Endothelial cell of umbilical vein (primary cell): ENCODE results near the gene MED12L. TPM values are rescaled to one million over a fixed set of nuclear protein-coding genes. Genes with fewer than 3 reads are reported as not detected.

Experiments
- BruUV-seq: library from RNA; stranded (reverse); fragments of 400-500 nt; replicated peaks from 2 replicates; lab custom pipeline; 2021; lab: Mats Ljungman, UMichigan
- CTCF ChIA-PET: fragments of 300-600, 350-600 bp; sonication (Branson Sonifier 250); formaldehyde crosslinking; loops from one replicate; lab custom pipeline; 2021; ENCODE audit warnings: antibody characterized with exemption, inconsistent platforms; lab: Charles Lee
- POLR2A ChIA-PET: fragments of 300-600, 350-600 bp; sonication (Branson Sonifier 250); formaldehyde crosslinking; loops from one replicate; lab custom pipeline; 2021; ENCODE audit warnings: antibody characterized with exemption, inconsistent platforms; lab: Charles Lee
- DNase-seq: peaks from one replicate; pipeline ENCODE4 v3.0.0-alpha.2; 2011; ENCODE audit warnings: low read depth, low spot score
- FAIRE-seq: peaks from 2 replicates; lab custom pipeline; 2011; peaks lifted over from hg19 to GRCh38; lab: Jason Lieb, UNC
- H2AFZ ChIP-seq: 2 replicates; pipeline ENCODE4 v1.6.0; 2012; ENCODE audit warnings: low read depth, low read length, control low read depth, inconsistent platforms
- H3K27ac ChIP-seq: 2 replicates; pipeline ENCODE4 v1.5.1; 2011; ENCODE audit warnings: low read depth, mild to moderate bottlenecking, control low read depth, low read length, moderate library complexity; ENCODE audit not compliant: insufficient read depth
- H3K27me3 ChIP-seq, 2 experiments: 2 replicates each; pipeline versions ENCODE4 v1.6.0 to v1.6.1; 2011; ENCODE audit warnings: low read length in 2 of 2, mixed read lengths in 1 of 2; ENCODE audit not compliant: control insufficient read depth in 2 of 2, insufficient read depth in 2 of 2
- H3K36me3 ChIP-seq, 2 experiments: 2 replicates in 1 of 2; 3 replicates in 1 of 2; pipeline ENCODE4 v1.5.1; 2011; ENCODE audit warnings: low read length in 2 of 2, mild to moderate bottlenecking in 1 of 2, moderate library complexity in 1 of 2; ENCODE audit not compliant: control insufficient read depth in 2 of 2, insufficient read depth in 2 of 2; ENCODE audit errors: extremely low read depth in 1 of 2
- H3K4me1 ChIP-seq: 3 replicates; pipeline ENCODE4 v1.5.1; 2011; ENCODE audit warnings: mild to moderate bottlenecking, low read length; ENCODE audit not compliant: control insufficient read depth, insufficient read depth; ENCODE audit errors: extremely low read depth
- H3K4me2 ChIP-seq: 2 replicates; pipeline ENCODE4 v1.6.1; 2011; ENCODE audit warnings: low read length, control low read depth, mixed read lengths; ENCODE audit not compliant: insufficient read depth
- H3K4me3 ChIP-seq, 3 experiments: fragments of 200-600 bp in 1 of 3; sonication (generic), shearing (Covaris generic) in 1 of 3; replicated peaks in 1 of 3; 2 replicates each; pipeline ENCODE4 v1.5.1; 2011 to 2016; ENCODE audit warnings: control low read depth in 3 of 3, low read length in 3 of 3, mild to moderate bottlenecking in 2 of 3, inconsistent platforms in 1 of 3, low read depth in 1 of 3, moderate library complexity in 1 of 3; ENCODE audit not compliant: insufficient read depth in 1 of 3
- H3K79me2 ChIP-seq: 2 replicates; pipeline ENCODE4 v1.6.0; 2012; ENCODE audit warnings: low read length, inconsistent platforms; ENCODE audit not compliant: control insufficient read depth, insufficient read depth
- H3K9ac ChIP-seq: replicated peaks from 2 replicates; pipeline ENCODE3; 2011; ENCODE audit warnings: low read length, control low read depth; ENCODE audit not compliant: insufficient read depth; ENCODE audit errors: extremely low read depth
- H3K9me1 ChIP-seq: replicated peaks from 3 replicates; pipeline ENCODE4 v1.6.0; 2011; ENCODE audit warnings: mild to moderate bottlenecking, low read length; ENCODE audit not compliant: control insufficient read depth, insufficient read depth; ENCODE audit errors: extremely low read depth
- H3K9me3 ChIP-seq: replicated peaks from 2 replicates; pipeline ENCODE4 v1.5.1; 2012; ENCODE audit warnings: low read length, inconsistent platforms; ENCODE audit not compliant: control insufficient read depth, insufficient read depth
- H4K20me1 ChIP-seq: replicated peaks from 2 replicates; pipeline ENCODE3; 2011; ENCODE audit warnings: mild to moderate bottlenecking, low read length; ENCODE audit not compliant: control insufficient read depth, insufficient read depth; ENCODE audit errors: extremely low read depth
- CTCF ChIP-seq, 2 donors: IDR thresholded peaks; 1 replicate in 1 of 2; 2 replicates in 1 of 2; pipeline ENCODE4 v1.5.1; 2011; ENCODE audit warnings: low read length in 2 of 2, mild to moderate bottlenecking in 2 of 2, moderate library complexity in 2 of 2, control low read depth in 1 of 2, inconsistent platforms in 1 of 2, low read depth in 1 of 2; ENCODE audit not compliant: insufficient read depth in 1 of 2; ENCODE audit errors: extremely low read depth in 1 of 2
- EZH2 ChIP-seq: IDR thresholded peaks from 2 replicates; pipeline ENCODE4 v1.6.1; 2012; ENCODE audit warnings: borderline replicate concordance, low read depth, mild to moderate bottlenecking, moderate library complexity, low read length, inconsistent platforms; ENCODE audit not compliant: severe bottlenecking
- FOS ChIP-seq: IDR thresholded peaks from 2 replicates; pipeline ENCODE4 v1.6.1; 2011; ENCODE audit warnings: mild to moderate bottlenecking, low read length, moderate library complexity, borderline replicate concordance; ENCODE audit not compliant: insufficient read depth
- GATA2 ChIP-seq: IDR thresholded peaks from 2 replicates; pipeline ENCODE4 v1.7.0; 2011; ENCODE audit warnings: low read depth, mild to moderate bottlenecking, moderate library complexity, mixed read lengths, low read length; ENCODE audit not compliant: insufficient read length, insufficient read depth
- JUN ChIP-seq: IDR thresholded peaks from 2 replicates; pipeline ENCODE4 v1.6.1; 2011; ENCODE audit warnings: borderline replicate concordance, low read depth; ENCODE audit not compliant: insufficient read length, insufficient read depth
- MAX ChIP-seq: IDR thresholded peaks from 2 replicates; pipeline ENCODE4 v1.6.1; 2011; ENCODE audit not compliant: insufficient read depth, insufficient read length
- MYC ChIP-seq: IDR thresholded peaks from one replicate; pipeline ENCODE4 v1.6.1; 2011; ENCODE audit warnings: mild to moderate bottlenecking, low read depth, low read length
- POLR2A ChIP-seq: IDR thresholded peaks from 2 replicates; pipeline ENCODE4 v1.6.1; 2012; ENCODE audit warnings: low read depth, mild to moderate bottlenecking, control low read depth, low read length
- POLR2AphosphoS5 ChIP-seq: IDR thresholded peaks from 2 replicates; pipeline ENCODE4 v1.6.1; 2012; ENCODE audit warnings: low read depth, mild to moderate bottlenecking, control low read depth, low read length, moderate library complexity; ENCODE audit not compliant: insufficient read depth
- dilution Hi-C: fragments of 300-500 bp; cut with MboI; formaldehyde crosslinking; loops from one replicate; pipeline ENCODE4 v1.15.0; 2019; ENCODE audit warnings: low sequenced_read_pairs; ENCODE audit not compliant: extremely low pct_ligation_motif_present
- intact Hi-C: fragments of 100-400 bp; cut with micrococcal nuclease; formaldehyde crosslinking; loops from one replicate; pipeline ENCODE4 v1.10.0; 2022
- polyA plus RNA-seq, 4 experiments: library from polyadenylated mRNA; depleted of rRNA in 3 of 4; stranded (reverse) in 3 of 4; unstranded in 1 of 4; fragments of >200 nt; gene quantifications; 2 replicates each; pipeline versions ENCODE4 v1.2.1 to v1.2.3, GENCODE V29; 2011 to 2012; ENCODE audit warnings: missing spikeins in 1 of 4
- total RNA-seq: library from RNA; stranded (reverse); gene quantifications from 2 replicates; pipeline ENCODE4 v1.2.3, GENCODE V29; 2021

The MED12L gene
- total and polyA plus RNA-seq, 2 donors (not counting 3 experiments of a cell fraction or from before 2014, with no cell fraction given): 0.03 to 0.27 TPM

- no peak overlapping the region for H3K4me3 ChIP-seq
Observed at GRCh38 chr3:151372063-151372820, 286.8 kb downstream of the MED12L start.

More at GRCh38 chr3:151372063-151372820, 286.8 kb downstream of the MED12L start:
- ChIA-PET CTCF (no interaction called here), POLR2A (no interaction called here)
- Histone ChIP-seq H3K27ac (no peak overlapping the region), H3K27me3 (no peaks in the 10 kb centered on the region), H2AFZ (no peak overlapping the region), H3K4me1 (no peaks in the 10 kb centered on the region), H3K9me1 (no peaks in the 10 kb centered on the region), H3K9ac (no peak overlapping the region), H3K9me3 (no peaks in the 10 kb centered on the region), H4K20me1 (no peaks in the 10 kb centered on the region), H3K4me2 (no peak overlapping the region), H3K36me3 (no peaks in the 10 kb centered on the region), H3K79me2 (no peaks in the 10 kb centered on the region)
- TF ChIP-seq CTCF (IDR thresholded peaks at IDR 0.05; ENCODE audit: extremely low read depth in 1 of 2, insufficient read depth in 1 of 2, low read depth in 1 of 2, low read length in 2 of 2): no peak
- TF ChIP-seq FOS: no peak
- no peak for TF ChIP-seq GATA2
- no peak for TF ChIP-seq EZH2
- TF ChIP-seq JUN: no peak
- no peak for TF ChIP-seq POLR2A
- TF ChIP-seq POLR2AphosphoS5: no peak
- no peak for TF ChIP-seq MAX
- TF ChIP-seq MYC: no peak
- FAIRE-seq (no peak), DNase-seq (no peak)
- dilution Hi-C loops: no loop called here
- BruUV-seq: no TSS peak
- intact Hi-C loops: no loop called here
